OCI-LY1 (cell line): ENCODE measurements around the gene MTHFD1L.

Source experiments
- H2AFZ ChIP-seq: fragments of 200-600 bp; sonication (generic), shearing (Covaris generic); 2 replicates; pipeline ENCODE4 v1.6.0; 2014; ENCODE audit warnings: antibody characterized with exemption, mild to moderate bottlenecking, low read length
- H3F3A ChIP-seq: fragments of 200-600 bp; sonication (generic), shearing (Covaris generic); 2 replicates; pipeline ENCODE4 v1.6.0; 2014; ENCODE audit warnings: mild to moderate bottlenecking, antibody characterized with exemption, low read length, moderate library complexity; ENCODE audit not compliant: insufficient read depth
- H3K27ac ChIP-seq: fragments of 200-600 bp; sonication (generic); 2 replicates; pipeline ENCODE4 v1.5.1; 2014; ENCODE audit warnings: low read length, mixed run types, mild to moderate bottlenecking, low read depth; ENCODE audit not compliant: poor library complexity, severe bottlenecking
- H3K27me3 ChIP-seq: fragments of 200-600 bp; sonication (generic); 2 replicates; pipeline ENCODE4 v1.6.0; 2014; ENCODE audit warnings: antibody characterized with exemption, mild to moderate bottlenecking, low read length, moderate library complexity; ENCODE audit not compliant: insufficient read depth
- H3K36me3 ChIP-seq: fragments of 200-600 bp; sonication (generic); 2 replicates; pipeline ENCODE4 v1.6.1; 2014; ENCODE audit warnings: mild to moderate bottlenecking, antibody characterized with exemption, low read length, moderate library complexity, mixed read lengths; ENCODE audit not compliant: insufficient read depth
- H3K4me1 ChIP-seq: fragments of 200-600 bp; sonication (generic); 2 replicates; pipeline ENCODE4 v1.5.1; 2014; ENCODE audit warnings: mild to moderate bottlenecking, low read length, moderate library complexity; ENCODE audit not compliant: insufficient read depth, severe bottlenecking
- H3K4me2 ChIP-seq: fragments of 200-600 bp; sonication (generic), shearing (Covaris generic); 2 replicates; pipeline ENCODE4 v1.6.1; 2014; ENCODE audit warnings: low read length
- H3K4me3 ChIP-seq: fragments of 200-600 bp; sonication (generic); 2 replicates; pipeline ENCODE4 v1.5.1; 2014; ENCODE audit warnings: low read length, low read depth, mild to moderate bottlenecking, mixed read lengths; ENCODE audit not compliant: poor library complexity, severe bottlenecking
- H3K79me2 ChIP-seq: fragments of 200-600 bp; shearing (Covaris generic); 2 replicates; pipeline ENCODE4 v1.6.1; 2016; ENCODE audit warnings: mixed run types, low read length, mixed read lengths; ENCODE audit not compliant: insufficient read depth
- H3K9ac ChIP-seq: fragments of 200-600 bp; sonication (generic), shearing (Covaris generic); 2 replicates; pipeline ENCODE4 v1.6.1; 2014; ENCODE audit warnings: mild to moderate bottlenecking, low read length, mixed read lengths
- H3K9me2 ChIP-seq: fragments of 200-600 bp; sonication (generic), shearing (Covaris generic); 2 replicates; pipeline ENCODE4 v1.6.1; 2014; ENCODE audit warnings: low read depth, mild to moderate bottlenecking, low read length, mixed read lengths
- H3K9me3 ChIP-seq: fragments of 200-600 bp; shearing (Covaris generic); 2 replicates; pipeline ENCODE4 v1.6.1; 2014; ENCODE audit warnings: low read length, mixed read lengths
- H4K20me1 ChIP-seq: fragments of 200-600 bp; sonication (generic), shearing (Covaris generic); 2 replicates; pipeline ENCODE4 v1.6.0; 2016; ENCODE audit warnings: mild to moderate bottlenecking, low read length; ENCODE audit not compliant: insufficient read depth
- CTCF ChIP-seq: fragments of 200-600 bp; sonication (generic), shearing (Covaris generic); IDR thresholded peaks from 2 replicates; pipeline ENCODE4 v1.5.1; 2017; ENCODE audit warnings: mild to moderate bottlenecking, antibody characterized with exemption, low read length, moderate library complexity, mixed read lengths
- EZH2 ChIP-seq: fragments of 200-600 bp; sonication (generic), shearing (Covaris generic); IDR thresholded peaks from 2 replicates; pipeline ENCODE4 v1.8.0; 2017; ENCODE audit warnings: borderline replicate concordance, mixed run types, mild to moderate bottlenecking, antibody characterized with exemption, low read length, moderate library complexity, mixed read lengths

The MTHFD1L gene

GRCh38 chr6:150891888-150892485 lies 26.5 kb downstream of the MTHFD1L start:
- H4K20me1 ChIP-seq = no peaks in the 10 kb centered on the region
- no peak overlapping the region for H3K27ac ChIP-seq
- H2AFZ ChIP-seq = no peak overlapping the region
- H3K79me2 ChIP-seq = no peaks in the 10 kb centered on the region
- no peak overlapping the region for H3K9ac ChIP-seq
- H3K9me3 ChIP-seq = no peaks in the 10 kb centered on the region
- H3K27me3 ChIP-seq = no peaks in the 10 kb centered on the region
- H3F3A ChIP-seq = no peaks in the 10 kb centered on the region
- H3K4me1 ChIP-seq = peaks cover 23% of the 10 kb centered on the region
- no peak overlapping the region for H3K4me2 ChIP-seq
- no peak overlapping the region for H3K4me3 ChIP-seq
- H3K9me2 ChIP-seq = no peaks in the 10 kb centered on the region
- TF ChIP-seq CTCF = peak; percentile 87
- no peak for TF ChIP-seq EZH2
- peaks cover 46% of the 10 kb centered on the region; the same call in 1 of the 2 replicates for H3K36me3 ChIP-seq

GRCh38 chr6:150894191-150894744 lies 28.8 kb downstream of the MTHFD1L start:
- Histone ChIP-seq H3K9me2 (no peaks in the 10 kb centered on the region), H3K4me2 (no peak overlapping the region), H3K27me3 (no peaks in the 10 kb centered on the region), H3K27ac (no peak overlapping the region), H4K20me1 (no peaks in the 10 kb centered on the region), H3K9ac (no peak overlapping the region), H3K79me2 (no peaks in the 10 kb centered on the region), H2AFZ (no peak overlapping the region), H3K9me3 (no peaks in the 10 kb centered on the region), H3K36me3 (peaks cover 40% of the 10 kb centered on the region; the same call in 1 of the 2 replicates), H3K4me3 (no peak overlapping the region), H3K4me1 (peaks cover 20% of the 10 kb centered on the region), H3F3A (no peaks in the 10 kb centered on the region)
- TF ChIP-seq EZH2 (no peak), CTCF (no peak)

GRCh38 chr6:150894935-150895552 lies 29.5 kb downstream of the MTHFD1L start:
- no peaks in the 10 kb centered on the region for H3F3A ChIP-seq
- peaks cover 20% of the 10 kb centered on the region for H3K4me1 ChIP-seq
- H3K4me2 ChIP-seq = no peak overlapping the region
- no peaks in the 10 kb centered on the region for H3K9me3 ChIP-seq
- H3K79me2 ChIP-seq = no peaks in the 10 kb centered on the region
- H2AFZ ChIP-seq = no peak overlapping the region
- TF ChIP-seq EZH2 (no peak), CTCF (no peak)
- H3K27me3 ChIP-seq = no peaks in the 10 kb centered on the region
- H3K9ac ChIP-seq = no peak overlapping the region
- H3K36me3 ChIP-seq = peaks cover 37% of the 10 kb centered on the region; the same call in 1 of the 2 replicates
- H3K27ac ChIP-seq = peak overlapping the region; percentile 1
- no peaks in the 10 kb centered on the region for H3K9me2 ChIP-seq
- no peaks in the 10 kb centered on the region for H4K20me1 ChIP-seq
- H3K4me3 ChIP-seq = no peak overlapping the region
